Esophagus muscularis mucosa (tissue), 4 donors: ENCODE results near the gene GTF2A2. TPM values are rescaled to one million over a fixed set of nuclear protein-coding genes. Genes with fewer than 3 reads are reported as not detected.

Experiments
- DNase-seq: peaks from one replicate; pipeline ENCODE4 v3.0.0-alpha.2; 2017; ENCODE audit errors: extremely low spot score
- H3K27ac ChIP-seq, 4 donors: fragments of 200-600 bp; sonication (generic); replicated peaks in 1 of 4; 1 replicate in 3 of 4; 2 replicates in 1 of 4; pipeline ENCODE4 v1.5.1; 2016 to 2019; ENCODE audit warnings: mild to moderate bottlenecking in 1 of 4
- H3K27me3 ChIP-seq, 4 donors: fragments of 200-600 bp; sonication (generic); one replicate each; pipeline versions ENCODE4 v1.5.1 to v1.6.0; 2016 to 2019
- H3K36me3 ChIP-seq, 4 donors: fragments of 200-600 bp; sonication (generic); one replicate each; pipeline ENCODE4 v1.5.1; 2016 to 2019
- H3K4me1 ChIP-seq, 4 donors: fragments of 200-600 bp; sonication (generic); one replicate each; pipeline ENCODE4 v1.5.1; 2016 to 2019
- H3K4me3 ChIP-seq, 4 donors: fragments of 200-600 bp; sonication (generic); 1 replicate in 2 of 4; 2 replicates in 2 of 4; pipeline ENCODE4 v1.5.1; 2016 to 2019; ENCODE audit warnings: mild to moderate bottlenecking in 4 of 4, moderate library complexity in 1 of 4
- H3K9me3 ChIP-seq, 4 donors: fragments of 200-600 bp; sonication (generic); 1 replicate in 3 of 4; 2 replicates in 1 of 4; pipeline ENCODE4 v1.5.1; 2016 to 2019
- CTCF ChIP-seq, 3 experiments: fragments of 200-600 bp in 2 of 3; fragments of 450-650 bp in 1 of 3; sonication (generic) in 2 of 3; IDR thresholded peaks; one replicate each; pipeline ENCODE4 v1.5.1; 2017 to 2019; ENCODE audit warnings: antibody characterized with exemption in 3 of 3, mild to moderate bottlenecking in 2 of 3, moderate library complexity in 1 of 3
- EP300 ChIP-seq: sonication (generic); formaldehyde crosslinking; IDR thresholded peaks from one replicate; pipeline ENCODE4 v1.6.1; 2017; ENCODE audit warnings: antibody characterized with exemption
- POLR2A ChIP-seq: fragments of 450-650 bp; IDR thresholded peaks from one replicate; pipeline ENCODE4 v1.6.1; 2017; ENCODE audit warnings: antibody characterized with exemption, moderate library complexity, mild to moderate bottlenecking, low read depth
- POLR2AphosphoS5 ChIP-seq, 2 donors: sonication (generic); formaldehyde crosslinking; IDR thresholded peaks; one replicate each; pipeline ENCODE4 v1.6.1; 2017; ENCODE audit warnings: antibody characterized with exemption in 2 of 2
- WGBS: methylation state at CpG from one replicate; pipeline ENCODE4 v1.1.5; 2018; 5-methylcytosine and 5-hydroxymethylcytosine counted together
- intact Hi-C: fragments of 100-400 bp; cut with DNase I; formaldehyde crosslinking; loops from one replicate; pipeline ENCODE4 v1.15.1; 2023
- total RNA-seq, 4 donors: library from RNA; depleted of rRNA; stranded (reverse); fragments of >200 nt; gene quantifications; one replicate each; pipeline versions ENCODE4 v1.1.0 to v1.2.1, GENCODE V29; 2016

Gene GTF2A2
- total RNA-seq, 4 donors from 2014 or later, result 48.5 to 56.3 (median 51.3) TPM

GRCh38 chr15:59678620-59679019, 21.3 kb upstream of the GTF2A2 start:
- no peak for DNase-seq
- H3K36me3 ChIP-seq, result peaks cover 57 to 91% (median 81%) of the 10 kb centered on the region in 4 donors
- WGBS, result 55% methylated on average over 1 of the region's 1 CpG
- no peak overlapping the region for H3K4me3 ChIP-seq
- no peaks in the 10 kb centered on the region for H3K9me3 ChIP-seq
- H3K27me3 ChIP-seq, result no peaks in the 10 kb centered on the region
- no peaks in the 10 kb centered on the region for H3K4me1 ChIP-seq
- intact Hi-C loops, result no loop called here
- no peak for TF ChIP-seq POLR2AphosphoS5 (IDR thresholded peaks at IDR 0.05)
- no peak for TF ChIP-seq POLR2A
- TF ChIP-seq EP300, result no peak
- no peak for TF ChIP-seq CTCF (IDR thresholded peaks at IDR 0.05)
- no peak overlapping the region for H3K27ac ChIP-seq

- H3K4me3 ChIP-seq, result no peak overlapping the region
- no peak overlapping the region for H3K27ac ChIP-seq
- no peak for TF ChIP-seq POLR2AphosphoS5 (IDR thresholded peaks at IDR 0.05)
- TF ChIP-seq CTCF (IDR thresholded peaks at IDR 0.05), result no peak
- no peak for TF ChIP-seq POLR2A
- no peak for TF ChIP-seq EP300
- DNase-seq, result no peak
- intact Hi-C loops, result no loop called here
- H3K36me3 ChIP-seq, result peaks cover 61 to 91% (median 83%) of the 10 kb centered on the region in 4 donors
- 53% methylated on average over 1 of the region's 1 CpG for WGBS
- no peaks in the 10 kb centered on the region for H3K9me3 ChIP-seq
- no peaks in the 10 kb centered on the region for H3K4me1 ChIP-seq
- H3K27me3 ChIP-seq, result no peaks in the 10 kb centered on the region
Observed at GRCh38 chr15:59678172-59678571, 20.9 kb upstream of the GTF2A2 start.

GRCh38 chr15:59676565-59676964, 19.2 kb upstream of the GTF2A2 start:
- DNase-seq, result no peak
- no peaks in the 10 kb centered on the region for H3K27me3 ChIP-seq
- H3K4me3 ChIP-seq, result no peak overlapping the region
- peaks cover 66 to 100% (median 90%) of the 10 kb centered on the region in 4 donors for H3K36me3 ChIP-seq
- intact Hi-C loops, result no loop called here
- 95% methylated on average over 23 of the region's 23 CpGs for WGBS
- TF ChIP-seq EP300, result no peak
- TF ChIP-seq POLR2A, result no peak
- no peak for TF ChIP-seq CTCF (IDR thresholded peaks at IDR 0.05)
- no peak for TF ChIP-seq POLR2AphosphoS5 (IDR thresholded peaks at IDR 0.05)
- H3K9me3 ChIP-seq, result no peaks in the 10 kb centered on the region
- H3K4me1 ChIP-seq, result no peaks in the 10 kb centered on the region
- H3K27ac ChIP-seq, result no peak overlapping the region

- Histone ChIP-seq H3K36me3 (peaks cover 62 to 100% (median 87%) of the 10 kb centered on the region in 4 donors), H3K4me1 (peaks cover 0 to 8% (median 4%) of the 10 kb centered on the region in 4 donors), H3K27me3 (no peaks in the 10 kb centered on the region), H3K9me3 (no peaks in the 10 kb centered on the region), H3K27ac (no peak overlapping the region), H3K4me3 (no peak overlapping the region)
- TF ChIP-seq EP300 (no peak), POLR2A (no peak), CTCF (IDR thresholded peaks at IDR 0.05) (no peak)
- intact Hi-C loops, result no loop called here
- DNase-seq, result no peak
- 86% methylated on average over 3 of the region's 3 CpGs for WGBS
Observed at GRCh38 chr15:59674361-59674877, 17.1 kb upstream of the GTF2A2 start.

GRCh38 chr15:59668556-59668955, 11.2 kb upstream of the GTF2A2 start:
- peaks cover 0 to 10% (median 5%) of the 10 kb centered on the region in 4 donors for H3K4me1 ChIP-seq
- DNase-seq, result no peak
- no peaks in the 10 kb centered on the region for H3K9me3 ChIP-seq
- no peak for TF ChIP-seq POLR2A
- TF ChIP-seq EP300, result no peak
- TF ChIP-seq POLR2AphosphoS5 (IDR thresholded peaks at IDR 0.05), result no peak
- H3K27ac ChIP-seq, result no peak overlapping the region
- WGBS, result 93% methylated on average over 8 of the region's 8 CpGs
- intact Hi-C loops, result no loop called here
- no peak overlapping the region for H3K4me3 ChIP-seq
- H3K36me3 ChIP-seq, result peaks cover 45 to 93% (median 68%) of the 10 kb centered on the region in 4 donors
- no peaks in the 10 kb centered on the region for H3K27me3 ChIP-seq
